ENCODE data around the gene NID1. TPM values are rescaled to one million over a fixed set of nuclear protein-coding genes. Genes with fewer than 3 reads are reported as not detected.

Gene NID1
- total RNA-seq, 1 donor from 2014 or later, result 73.0 TPM

DNA sequence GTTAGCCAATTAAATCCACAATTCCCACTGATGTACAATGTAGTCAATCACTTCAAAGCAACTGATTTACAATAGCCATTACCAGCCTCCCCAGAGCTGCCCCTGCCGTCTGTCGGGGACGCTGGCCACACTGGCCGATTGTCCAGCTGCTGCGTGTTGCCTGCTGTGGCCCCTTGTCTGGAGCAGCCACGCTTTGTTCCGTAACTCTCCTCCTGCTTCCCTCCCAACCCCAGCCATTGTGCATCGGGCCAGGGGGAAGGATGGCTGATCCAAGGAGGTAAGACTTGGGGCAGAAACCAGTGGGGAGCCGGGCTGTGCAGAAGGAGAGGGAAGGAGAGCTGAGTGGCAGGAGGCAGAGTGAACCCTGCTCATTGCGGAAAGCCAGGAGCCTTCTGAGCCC is 114.6 kb downstream of the NID1 start:
- Histone ChIP-seq H3K27ac (ENCODE audit: low read depth, low read length) (no peak overlapping the region), H2AFZ (ENCODE audit: low read depth, low read length) (no peak overlapping the region), H3K4me3 (ENCODE audit: insufficient read depth, low read depth, low read length) (no peak overlapping the region), H3K4me2 (ENCODE audit: low read length) (no peak overlapping the region), H3K4me1 (ENCODE audit: insufficient read depth, low read length) (peaks cover 9% of the 10 kb centered on the region), H3K27me3 (ENCODE audit: insufficient read depth, low read length) (no peaks in the 10 kb centered on the region), H3K9me3 (ENCODE audit: insufficient read depth, low read depth, low read length) (peaks cover 9% of the 10 kb centered on the region), H3K79me2 (ENCODE audit: insufficient read depth, low read length) (no peaks in the 10 kb centered on the region), H3K9ac (ENCODE audit: low read length) (no peak overlapping the region), H3K36me3 (ENCODE audit: insufficient read depth, low read length) (no peaks in the 10 kb centered on the region), H4K20me1 (ENCODE audit: insufficient read depth, low read length) (no peaks in the 10 kb centered on the region)
- Mint-ChIP-seq H3K4me1 (ENCODE audit: low read depth, unreplicated experiment) (peaks cover 38% of the 10 kb centered on the region), H3K27me3 (ENCODE audit: low read depth, unreplicated experiment) (no peaks in the 10 kb centered on the region), H3K9me3 (ENCODE audit: unreplicated experiment) (no peaks in the 10 kb centered on the region), H3K27ac (ENCODE audit: unreplicated experiment) (no peak overlapping the region), H3K36me3 (ENCODE audit: low read depth, unreplicated experiment) (no peaks in the 10 kb centered on the region), H3K4me3 (ENCODE audit: unreplicated experiment) (no peak overlapping the region)
- TF ChIP-seq EZH2 (IDR thresholded peaks at IDR 0.05; ENCODE audit: insufficient read depth, low read length) (no peak), CTCF (IDR thresholded peaks at IDR 0.05; ENCODE audit: insufficient read depth, low read depth, low read length) (no peak)
- no peak for DNase-seq (ENCODE audit: low read depth)
- FAIRE-seq, result no peak

DNA sequence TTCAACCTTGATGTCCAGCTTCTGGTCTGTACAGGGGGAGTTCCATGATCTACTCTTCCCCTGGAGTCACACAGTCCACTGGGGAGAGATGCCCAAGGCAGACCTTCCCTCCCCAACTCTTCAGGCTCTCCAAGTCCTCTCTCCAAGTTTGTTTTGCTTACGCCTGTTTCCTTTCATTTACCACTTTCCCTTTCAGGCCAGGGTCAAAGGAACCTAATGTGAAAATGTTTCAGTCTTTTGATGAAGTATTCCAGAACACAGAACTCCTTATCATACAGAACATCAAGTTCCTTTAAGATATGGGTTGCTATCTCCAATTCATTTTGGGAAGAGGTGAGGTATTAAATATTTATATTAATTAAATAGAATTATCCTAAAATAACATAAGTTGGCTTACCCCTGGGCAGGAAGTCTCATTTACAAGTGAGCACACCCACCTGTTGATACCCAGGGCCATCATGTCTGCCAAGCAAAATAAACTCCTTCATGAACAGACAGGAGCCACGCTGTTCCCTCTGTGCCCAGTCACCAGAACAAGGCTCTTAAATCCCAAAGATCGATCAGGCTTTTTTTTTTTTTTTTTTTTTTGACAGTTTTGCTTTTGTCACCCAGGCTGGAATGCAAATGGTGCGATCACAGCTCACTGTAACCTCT is 116.0 kb downstream of the NID1 start:
- H3K27ac ChIP-seq (ENCODE audit: low read depth, low read length), result no peak overlapping the region
- H3K27me3 Mint-ChIP-seq (ENCODE audit: low read depth, unreplicated experiment), result no peaks in the 10 kb centered on the region
- no peaks in the 10 kb centered on the region for H3K27me3 ChIP-seq (ENCODE audit: insufficient read depth, low read length)
- TF ChIP-seq CTCF (IDR thresholded peaks at IDR 0.05; ENCODE audit: insufficient read depth, low read depth, low read length) (no peak), EZH2 (IDR thresholded peaks at IDR 0.05; ENCODE audit: insufficient read depth, low read length) (no peak)
- no peaks in the 10 kb centered on the region for H4K20me1 ChIP-seq (ENCODE audit: insufficient read depth, low read length)
- no peak overlapping the region for H3K9ac ChIP-seq (ENCODE audit: low read length)
- no peak for FAIRE-seq
- no peaks in the 10 kb centered on the region for H3K36me3 ChIP-seq (ENCODE audit: insufficient read depth, low read length)
- H3K4me1 ChIP-seq (ENCODE audit: insufficient read depth, low read length), result peaks cover 4% of the 10 kb centered on the region
- H3K27ac Mint-ChIP-seq (ENCODE audit: unreplicated experiment), result no peak overlapping the region
- H3K4me1 Mint-ChIP-seq (ENCODE audit: low read depth, unreplicated experiment), result peaks cover 34% of the 10 kb centered on the region
- no peaks in the 10 kb centered on the region for H3K36me3 Mint-ChIP-seq (ENCODE audit: low read depth, unreplicated experiment)
- peaks cover 9% of the 10 kb centered on the region for H3K9me3 ChIP-seq (ENCODE audit: insufficient read depth, low read depth, low read length)
- no peaks in the 10 kb centered on the region for H3K9me3 Mint-ChIP-seq (ENCODE audit: unreplicated experiment)
- H3K4me3 Mint-ChIP-seq (ENCODE audit: unreplicated experiment), result no peak overlapping the region
- H3K4me2 ChIP-seq (ENCODE audit: low read length), result no peak overlapping the region
- DNase-seq (ENCODE audit: low read depth), result no peak
- H2AFZ ChIP-seq (ENCODE audit: low read depth, low read length), result no peak overlapping the region
- H3K4me3 ChIP-seq (ENCODE audit: insufficient read depth, low read depth, low read length), result no peak overlapping the region
- H3K79me2 ChIP-seq (ENCODE audit: insufficient read depth, low read length), result no peaks in the 10 kb centered on the region

GRCh38 chr1:235947989-235948388 is 116.9 kb downstream of the NID1 start:
- Histone ChIP-seq H3K79me2 (ENCODE audit: insufficient read depth, low read length) (no peaks in the 10 kb centered on the region), H3K27ac (ENCODE audit: low read depth, low read length) (no peak overlapping the region), H3K36me3 (ENCODE audit: insufficient read depth, low read length) (no peaks in the 10 kb centered on the region), H3K27me3 (ENCODE audit: insufficient read depth, low read length) (no peaks in the 10 kb centered on the region), H3K4me3 (ENCODE audit: insufficient read depth, low read depth, low read length) (no peak overlapping the region), H3K9me3 (ENCODE audit: insufficient read depth, low read depth, low read length) (peaks cover 2% of the 10 kb centered on the region), H3K4me1 (ENCODE audit: insufficient read depth, low read length) (peaks cover 10% of the 10 kb centered on the region), H2AFZ (ENCODE audit: low read depth, low read length) (no peak overlapping the region), H4K20me1 (ENCODE audit: insufficient read depth, low read length) (no peaks in the 10 kb centered on the region), H3K4me2 (ENCODE audit: low read length) (no peak overlapping the region), H3K9ac (ENCODE audit: low read length) (no peak overlapping the region)
- no peak for FAIRE-seq
- peak overlapping the region; percentile 84 for H3K27ac Mint-ChIP-seq (ENCODE audit: unreplicated experiment)
- no peaks in the 10 kb centered on the region for H3K36me3 Mint-ChIP-seq (ENCODE audit: low read depth, unreplicated experiment)
- no peak overlapping the region for H3K4me3 Mint-ChIP-seq (ENCODE audit: unreplicated experiment)
- DNase-seq (ENCODE audit: low read depth), result no peak
- no peaks in the 10 kb centered on the region for H3K27me3 Mint-ChIP-seq (ENCODE audit: low read depth, unreplicated experiment)
- TF ChIP-seq EZH2 (IDR thresholded peaks at IDR 0.05; ENCODE audit: insufficient read depth, low read length) (no peak), CTCF (IDR thresholded peaks at IDR 0.05; ENCODE audit: insufficient read depth, low read depth, low read length) (no peak)
- H3K9me3 Mint-ChIP-seq (ENCODE audit: unreplicated experiment), result no peaks in the 10 kb centered on the region
- peaks cover 33% of the 10 kb centered on the region for H3K4me1 Mint-ChIP-seq (ENCODE audit: low read depth, unreplicated experiment)

All from astrocyte (in vitro differentiated cells and primary cell).